GM12801 (cell line): ENCODE results near the gene DCST2.

ENCODE experiments used
- CTCF ChIP-seq: IDR thresholded peaks from one replicate; pipeline ENCODE4 v1.5.1; 2011; ENCODE audit warnings: control low read depth; ENCODE audit not compliant: insufficient read length; ENCODE audit errors: extremely low read depth

Gene DCST2

GRCh38 chr1:155043301-155043702 is 9.7 kb upstream of the DCST2 start:
- no peak for TF ChIP-seq CTCF

DNA sequence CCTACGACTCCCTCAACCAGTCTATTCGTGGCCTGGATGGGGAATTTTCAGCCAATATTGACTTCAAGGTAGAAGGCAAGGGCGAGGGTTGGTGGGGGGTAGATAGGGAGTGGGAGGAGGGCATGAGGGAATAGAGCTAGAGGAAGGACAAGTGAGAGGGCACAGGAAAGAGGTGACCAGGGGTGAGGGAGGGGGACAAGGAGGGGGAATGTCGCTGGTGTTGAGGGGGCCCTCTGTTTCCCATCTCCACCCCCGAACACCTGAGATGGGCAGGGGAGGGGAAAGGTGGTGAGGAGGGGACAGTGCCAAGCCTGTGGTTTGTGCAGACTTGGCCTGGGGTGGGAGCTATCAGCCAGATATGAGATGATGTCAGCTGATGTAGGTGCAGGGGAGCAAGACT is 9.2 kb upstream of the DCST2 start:
- TF ChIP-seq CTCF = no peak

DNA sequence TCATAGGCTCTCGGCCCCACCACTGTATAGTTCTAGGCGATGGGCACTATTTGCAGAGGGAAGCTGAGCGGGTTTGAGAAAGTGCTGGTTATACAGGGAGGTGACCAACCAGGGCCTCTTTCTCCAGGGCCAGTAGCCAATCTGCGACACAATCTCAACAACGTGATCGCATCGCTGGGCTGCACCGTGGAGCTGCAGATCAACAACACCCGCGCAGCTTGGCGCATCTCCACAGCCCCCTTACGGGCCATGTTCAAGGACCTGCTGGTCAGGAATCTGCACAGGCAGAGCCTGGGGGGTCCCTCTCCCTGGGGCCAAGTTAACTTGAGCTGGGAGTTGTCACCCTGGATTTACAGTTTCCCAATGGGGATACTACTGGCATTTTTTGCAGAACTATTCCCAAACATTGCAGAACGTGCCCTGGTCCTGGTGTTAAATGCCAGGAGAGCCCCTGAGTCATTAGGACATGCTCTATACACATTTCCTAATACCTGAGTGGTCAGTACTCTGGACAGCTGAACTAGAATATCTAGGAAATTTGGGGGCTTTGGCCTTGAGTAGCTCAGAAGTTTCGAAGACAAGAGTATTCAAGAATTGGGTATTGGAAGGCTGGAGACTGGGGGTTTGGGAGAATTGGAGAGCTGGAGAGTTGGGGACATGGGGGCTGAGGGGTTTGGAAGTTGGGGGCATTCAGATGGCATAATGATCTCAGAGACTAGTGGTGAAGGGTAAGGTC is 6.9 kb upstream of the DCST2 start:
- TF ChIP-seq CTCF = no peak

GRCh38 chr1:155039308-155039669 is 5.7 kb upstream of the DCST2 start:
- TF ChIP-seq CTCF = no peak

DNA sequence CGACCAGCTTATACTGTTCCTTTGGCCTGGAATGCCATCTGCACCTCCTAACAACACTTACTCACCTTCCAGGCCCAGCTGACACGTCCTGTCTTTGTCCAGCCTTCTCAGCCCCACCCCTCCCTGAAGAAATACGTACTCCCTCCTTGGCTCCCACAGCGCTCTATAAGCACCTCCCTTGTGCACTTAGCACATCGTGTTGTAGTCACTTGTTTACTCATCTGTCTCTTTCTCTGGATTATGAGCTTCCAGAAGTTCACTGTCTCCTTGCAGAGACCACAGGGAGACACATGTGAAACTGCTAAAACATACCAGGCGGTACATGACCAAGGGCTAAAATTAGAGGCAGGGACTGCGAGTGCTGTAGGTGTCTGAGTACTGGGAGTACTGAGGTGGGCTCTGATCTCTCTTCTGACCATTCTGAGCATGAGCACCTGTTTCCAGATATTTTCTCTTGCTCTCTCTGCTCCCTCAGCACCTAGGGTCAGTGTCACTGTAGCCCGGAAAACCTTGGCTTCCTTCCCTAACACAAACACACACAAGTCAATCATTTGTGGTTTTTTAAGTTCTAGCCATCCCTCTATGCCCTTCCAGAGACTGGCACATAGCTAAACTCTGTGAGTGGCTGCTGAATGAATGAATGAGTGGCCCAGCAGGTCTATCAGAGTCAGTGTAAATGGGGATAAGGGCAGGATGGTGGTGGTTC is 5.2 kb upstream of the DCST2 start:
- TF ChIP-seq CTCF = no peak

GRCh38 chr1:155037851-155038441 is 4.4 kb upstream of the DCST2 start:
- no peak for TF ChIP-seq CTCF

DNA sequence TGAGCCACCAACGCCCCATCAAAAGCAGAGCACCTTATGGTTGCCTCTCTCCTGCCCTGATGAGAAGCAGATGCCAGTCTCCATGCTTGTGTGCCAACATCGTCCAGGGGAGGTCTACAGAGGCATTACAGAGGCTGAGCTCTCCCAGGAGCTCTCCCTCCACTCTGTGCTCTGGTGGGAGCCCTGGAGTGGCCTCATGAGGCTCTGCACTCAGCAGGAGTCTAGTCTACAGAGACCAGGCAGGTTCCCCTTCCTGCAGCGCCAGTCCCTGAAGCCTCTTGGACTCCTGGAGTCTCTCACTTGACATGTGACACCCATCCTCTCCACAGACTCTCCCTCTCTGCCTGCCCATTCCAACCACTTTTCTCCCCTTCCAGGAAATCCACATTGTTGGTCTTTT is 3.5 kb upstream of the DCST2 start:
- no peak for TF ChIP-seq CTCF
